HG02763 (cell line): ENCODE data around the gene GOLM1.
"Not testable (repeated sequence)": the region's sequence is repeated elsewhere in the genome, so short reads cannot be mapped to it uniquely, and the experiment has no call there.

Experiments
- ATAC-seq: cut with Tn5 transposase; IDR thresholded peaks from one replicate; pipeline ENCODE4 v1.9.1; 2021; ENCODE audit warnings: mild to moderate bottlenecking, moderate library complexity; ENCODE audit not compliant: unreplicated experiment

GOLM1 gene, protein sequence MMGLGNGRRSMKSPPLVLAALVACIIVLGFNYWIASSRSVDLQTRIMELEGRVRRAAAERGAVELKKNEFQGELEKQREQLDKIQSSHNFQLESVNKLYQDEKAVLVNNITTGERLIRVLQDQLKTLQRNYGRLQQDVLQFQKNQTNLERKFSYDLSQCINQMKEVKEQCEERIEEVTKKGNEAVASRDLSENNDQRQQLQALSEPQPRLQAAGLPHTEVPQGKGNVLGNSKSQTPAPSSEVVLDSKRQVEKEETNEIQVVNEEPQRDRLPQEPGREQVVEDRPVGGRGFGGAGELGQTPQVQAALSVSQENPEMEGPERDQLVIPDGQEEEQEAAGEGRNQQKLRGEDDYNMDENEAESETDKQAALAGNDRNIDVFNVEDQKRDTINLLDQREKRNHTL

DNA sequence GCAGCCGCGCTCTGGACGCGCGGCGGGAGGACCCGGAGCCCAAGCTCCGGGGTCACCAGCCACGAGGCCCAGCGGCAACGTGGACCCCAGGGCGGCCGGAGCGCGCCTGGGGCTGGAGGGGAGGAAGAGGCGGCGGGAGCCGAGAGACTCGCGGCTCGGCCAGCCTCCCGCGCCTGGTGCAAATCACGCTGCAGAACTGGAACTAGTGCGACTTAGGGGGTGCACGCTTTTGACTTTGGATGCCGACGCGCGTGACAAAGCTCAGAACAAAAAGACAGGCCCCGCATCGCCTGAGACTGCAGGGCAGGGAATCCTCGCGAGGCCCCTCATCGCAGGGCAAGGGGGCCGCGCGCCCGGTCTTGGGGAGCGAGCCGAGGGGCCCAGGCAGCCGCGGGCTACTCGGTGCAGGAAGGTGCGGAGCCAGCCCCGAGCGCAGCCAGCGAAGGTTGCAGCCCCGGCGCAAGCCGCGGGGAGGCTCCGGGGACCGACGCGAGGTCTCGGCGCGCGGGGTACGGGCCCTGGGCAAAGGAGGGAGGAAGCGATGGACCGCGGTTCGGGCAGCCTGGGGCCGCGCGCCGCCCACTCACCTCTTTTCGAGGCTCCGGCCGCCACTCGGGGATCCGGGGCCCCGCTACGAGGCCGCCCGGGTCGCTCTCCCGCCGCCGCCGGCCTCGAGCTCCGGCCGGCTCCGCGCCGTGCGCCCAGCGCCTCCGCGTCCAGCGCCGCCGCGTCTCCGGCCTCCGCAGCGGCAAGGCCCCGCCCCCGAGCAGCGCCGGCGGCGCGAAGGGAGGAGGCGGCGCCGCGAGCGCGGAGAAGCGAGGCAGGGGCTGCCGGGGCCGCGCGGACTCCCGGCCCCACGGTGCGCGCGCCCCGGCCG, at the start of gene GOLM1:
Gene GOLM1 (minus strand): TSS at position 735 of the 877 bp plus-strand sequence. CDS start 20,238 bp downstream, outside the sequence.
- peak; percentile 73 for ATAC-seq

DNA sequence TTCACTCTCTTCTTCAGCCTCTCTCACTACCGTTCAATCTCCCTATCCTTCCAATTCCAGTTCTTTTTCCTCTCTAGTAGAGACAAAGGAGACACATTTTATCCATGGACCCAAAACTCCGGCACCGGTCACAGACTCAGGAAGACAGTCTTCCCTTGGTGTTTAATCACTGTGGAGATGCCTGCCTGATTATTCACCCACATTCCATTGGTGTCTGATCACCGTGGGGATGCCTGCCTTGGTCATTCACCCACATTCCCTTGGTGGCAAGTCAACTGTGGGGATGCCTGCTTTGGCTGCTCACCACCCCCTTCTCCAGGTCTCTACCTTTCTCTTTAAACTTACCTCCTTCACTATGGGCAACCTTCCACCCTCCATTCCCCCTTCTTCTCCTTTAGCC, 47.3 kb upstream of the GOLM1 start:
- not testable (repeated sequence) for ATAC-seq

DNA sequence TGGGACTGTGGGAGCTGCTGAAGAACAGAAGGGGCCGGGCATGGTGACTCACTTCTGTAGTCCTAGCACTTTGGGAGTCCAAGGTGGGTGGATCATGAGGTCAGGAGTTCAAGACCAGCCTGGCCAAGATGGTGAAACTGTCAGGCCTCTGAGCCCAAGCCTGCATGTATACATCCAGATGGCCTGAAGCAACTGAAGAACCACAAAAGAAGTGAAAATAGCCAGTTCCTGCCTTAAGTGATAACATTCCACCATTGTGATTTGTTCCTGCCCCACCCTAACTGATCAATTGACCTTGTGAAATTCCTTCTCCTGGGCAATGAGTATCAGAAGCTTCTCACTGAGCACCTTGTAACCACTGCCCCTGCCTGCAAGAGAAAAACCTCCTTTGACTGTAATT, 46.6 kb upstream of the GOLM1 start:
- ATAC-seq: not testable (repeated sequence)

DNA sequence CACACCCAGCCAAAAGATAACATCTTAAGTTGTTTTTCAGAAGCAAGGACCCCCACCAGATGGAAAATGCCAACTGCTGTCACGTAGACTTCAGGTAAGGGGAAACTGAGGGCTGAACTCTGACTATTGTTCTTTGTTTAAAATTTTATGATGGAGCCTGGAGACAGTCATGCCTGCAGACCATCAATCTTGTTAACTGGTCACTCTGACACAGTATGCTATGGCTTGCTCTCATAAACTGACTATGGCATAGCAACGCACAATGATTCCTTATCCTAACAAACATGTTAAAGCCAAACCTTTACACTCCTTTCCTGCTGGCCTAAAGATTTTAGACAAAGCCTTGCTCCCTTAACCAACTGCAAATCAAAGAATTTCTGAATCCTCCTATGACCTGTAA, 43.6 kb upstream of the GOLM1 start:
- ATAC-seq: no peak

DNA sequence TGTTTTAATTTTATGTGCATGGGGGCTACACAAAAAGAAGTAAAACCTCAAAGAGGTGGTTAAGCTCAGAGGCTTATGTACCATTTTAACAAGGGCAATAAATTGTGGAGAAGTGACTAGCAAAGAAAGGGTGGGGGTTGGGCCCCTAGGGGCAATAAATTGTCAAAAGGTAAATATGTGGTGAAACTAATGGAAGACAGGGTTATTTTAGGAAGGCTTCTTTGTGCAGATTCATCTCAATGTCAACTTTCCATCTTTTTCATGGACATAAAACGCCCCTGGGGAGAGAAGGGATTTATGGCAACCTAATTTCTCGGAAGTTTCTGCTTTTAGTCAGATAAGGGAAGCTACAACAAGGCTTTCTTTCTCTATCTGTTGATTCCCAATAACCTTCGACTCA, 42.5 kb upstream of the GOLM1 start:
- no peak for ATAC-seq

DNA sequence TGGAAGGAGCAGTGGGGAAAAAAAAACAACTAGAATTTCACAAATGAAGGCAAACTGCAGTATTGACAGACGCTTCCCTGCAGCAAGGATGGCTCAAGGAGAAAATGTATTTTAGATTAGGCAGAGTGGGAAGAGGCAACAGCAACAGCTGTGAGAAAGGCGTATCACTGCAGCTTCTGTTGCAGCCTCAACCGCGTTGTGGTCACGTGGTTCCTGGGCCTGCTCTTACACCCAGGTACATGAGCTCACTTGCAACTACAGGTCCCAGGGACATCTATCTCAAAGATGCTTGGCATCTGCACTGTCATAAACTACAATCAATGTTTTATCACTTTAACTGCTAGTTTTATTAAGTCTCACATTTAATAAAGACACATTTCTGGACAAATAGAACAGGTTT, 36.0 kb upstream of the GOLM1 start:
- no peak for ATAC-seq

DNA sequence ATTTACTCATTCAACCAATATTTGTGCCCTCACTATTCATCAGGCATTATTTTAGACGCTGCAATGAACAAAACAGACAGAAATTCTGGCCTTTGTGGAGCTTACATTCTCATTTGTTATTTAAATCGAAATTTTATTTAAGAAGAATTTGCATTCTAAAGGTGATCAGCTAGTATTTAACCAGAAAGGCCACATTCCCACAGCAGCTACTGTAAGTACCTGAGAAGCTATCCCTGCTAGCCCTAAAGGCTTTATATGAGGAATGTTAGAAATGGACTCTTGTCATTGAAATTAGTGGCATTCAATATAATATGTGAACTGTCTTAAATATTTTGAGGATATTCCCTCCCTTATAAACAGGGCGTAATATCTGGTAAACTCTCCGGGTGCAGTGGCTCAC, 35.0 kb upstream of the GOLM1 start:
- no peak for ATAC-seq

DNA sequence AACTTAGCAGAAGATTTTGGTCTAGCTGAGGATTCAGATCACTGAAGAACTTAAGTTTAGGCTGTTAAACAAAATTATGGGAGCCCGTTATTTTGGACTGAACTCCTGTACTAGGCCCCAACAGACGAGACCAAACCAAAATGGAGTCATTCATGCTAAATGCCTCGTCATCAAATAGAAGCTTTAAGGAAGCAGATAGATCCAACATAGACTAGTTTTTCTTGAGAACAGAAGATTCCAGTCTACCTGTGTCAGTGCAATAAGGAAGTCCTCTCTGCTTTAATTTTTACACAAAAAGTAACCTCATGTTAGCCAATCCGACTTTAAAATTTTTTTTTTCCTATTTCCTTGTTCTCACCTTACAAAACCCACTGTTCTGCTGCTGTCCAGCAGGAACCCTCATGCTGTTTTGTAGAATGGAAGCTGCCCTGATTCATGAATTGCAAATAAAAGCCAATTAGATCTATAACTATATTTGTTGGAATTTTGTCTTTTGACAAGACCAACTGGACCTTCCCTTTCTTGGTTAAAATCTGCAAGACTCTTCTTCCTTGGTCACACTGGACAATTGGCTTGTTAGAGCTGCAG, 29.0 kb upstream of the GOLM1 start:
- ATAC-seq: no peak

DNA sequence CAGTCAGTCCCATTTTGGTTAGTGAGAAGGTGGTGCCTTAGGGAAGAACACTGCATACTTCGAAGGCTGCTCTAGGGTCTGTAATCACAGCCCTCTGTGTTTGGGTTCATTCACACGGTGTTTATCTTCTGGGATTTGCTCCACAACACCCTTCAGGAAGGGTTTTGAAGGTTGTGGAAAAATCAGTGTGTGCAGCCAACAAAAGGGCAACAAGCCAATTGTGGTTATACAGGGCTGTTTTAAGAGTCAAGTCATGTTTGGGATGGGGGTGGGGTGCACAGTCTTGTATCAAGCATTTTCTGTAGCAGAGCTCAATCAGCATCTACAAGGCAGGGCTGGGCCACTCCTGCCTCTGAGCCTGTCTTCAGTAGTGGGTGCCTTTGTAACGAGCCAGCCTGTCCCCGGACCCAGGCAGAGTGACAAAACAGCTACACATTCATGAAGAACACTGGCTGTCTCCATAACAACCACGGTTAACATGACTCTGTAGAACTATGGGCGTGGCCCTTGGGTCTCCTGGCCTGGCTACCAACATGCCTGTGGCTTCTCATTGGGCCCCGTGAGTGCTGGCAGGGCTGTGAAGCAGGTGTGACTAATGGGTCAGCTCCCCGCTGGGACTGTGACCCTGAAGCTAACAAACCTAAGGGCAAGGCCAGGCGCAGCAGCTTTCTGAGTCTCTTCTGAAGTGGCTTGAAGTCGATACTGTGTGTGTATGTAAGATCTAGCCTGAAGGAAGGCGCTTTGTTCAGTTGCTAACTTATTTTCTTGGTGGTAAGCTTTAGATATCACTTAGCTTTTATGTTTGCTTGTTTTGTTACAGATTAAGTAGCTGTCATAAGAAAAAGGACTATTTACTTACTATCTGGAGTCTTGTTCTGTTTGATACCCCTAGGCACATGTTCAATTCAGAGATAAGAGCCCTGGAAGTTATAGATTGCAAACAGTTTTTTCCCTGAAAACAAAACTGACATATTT, 27.9 kb upstream of the GOLM1 start:
- no peak for ATAC-seq

DNA sequence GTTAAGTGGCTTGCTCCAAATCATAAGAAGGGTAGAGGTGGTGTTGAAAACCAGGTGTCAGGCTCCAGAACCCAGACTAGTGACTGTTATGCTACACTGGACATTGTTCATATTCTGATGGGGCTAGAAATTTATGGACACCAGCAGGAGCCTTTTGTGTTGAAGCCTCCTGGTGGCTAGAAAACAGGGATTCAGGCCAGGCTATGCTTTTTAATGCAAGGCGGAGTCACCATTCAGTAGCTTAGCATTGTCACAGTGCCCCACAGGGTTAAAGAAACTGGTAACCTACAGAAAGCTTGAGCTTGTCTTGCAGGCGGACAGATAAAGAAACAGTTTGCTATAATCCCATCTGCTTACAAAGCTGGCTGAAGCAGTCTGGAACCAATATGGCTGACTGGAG, 23.0 kb upstream of the GOLM1 start:
- ATAC-seq: no peak

DNA sequence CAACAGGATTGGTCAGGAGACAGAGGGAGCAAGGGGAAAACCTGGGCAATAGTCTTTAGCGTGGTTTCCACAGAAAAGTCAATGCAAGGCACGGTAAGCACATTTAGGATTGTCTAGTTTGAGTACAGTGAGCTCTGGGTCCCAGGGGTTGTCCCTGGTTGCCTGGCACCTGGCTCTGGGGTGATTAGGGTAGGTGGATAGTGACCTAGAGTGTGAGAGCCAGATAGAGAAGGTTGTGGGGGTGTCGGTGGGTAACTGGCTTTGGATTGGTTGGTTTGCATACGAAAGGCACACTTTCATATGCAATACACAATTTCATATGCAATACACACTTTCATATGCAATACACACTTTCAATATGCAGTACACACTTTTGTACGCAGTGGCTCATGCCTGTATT, 20.1 kb upstream of the GOLM1 start:
- no peak for ATAC-seq

DNA sequence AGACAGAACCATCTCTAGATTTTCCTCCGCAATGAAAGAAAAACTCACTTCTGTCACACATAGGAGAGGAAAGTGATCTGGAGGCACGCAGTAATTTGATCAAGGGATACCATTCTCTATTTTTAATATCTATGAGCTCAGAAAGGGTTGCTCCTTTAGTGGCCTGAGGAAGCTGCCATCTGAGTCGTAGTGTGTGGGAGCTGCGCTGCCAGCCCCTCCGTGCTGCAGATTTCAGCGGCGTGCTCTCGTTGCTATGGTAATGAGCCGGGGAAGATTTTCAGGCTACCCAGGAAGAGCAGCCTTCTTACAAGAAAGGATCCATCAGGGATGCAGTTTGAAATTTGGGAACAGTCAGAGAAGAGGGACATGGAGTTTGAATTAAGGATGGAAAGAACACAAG, 17.1 kb upstream of the GOLM1 start:
- ATAC-seq: no peak

DNA sequence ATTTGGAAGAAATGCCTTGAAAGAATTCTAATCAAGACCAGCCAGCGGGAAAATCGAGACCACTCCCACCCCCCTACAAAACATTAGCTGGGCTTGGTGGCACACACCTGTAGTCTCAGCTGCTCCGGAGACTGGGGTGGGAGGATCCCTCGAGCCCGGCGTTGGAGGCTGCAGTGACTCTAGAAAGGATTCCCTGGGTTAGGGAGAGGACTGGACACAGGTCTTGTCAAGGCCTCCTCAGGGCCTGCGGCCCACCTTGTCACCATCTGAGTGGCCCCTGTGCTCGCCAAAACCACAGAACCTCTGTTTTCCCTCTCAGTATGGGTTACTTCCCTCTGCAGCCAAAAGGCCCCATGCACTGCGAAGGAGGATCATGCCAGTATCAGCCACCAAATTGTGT, 16.5 kb upstream of the GOLM1 start:
- ATAC-seq: no peak

DNA sequence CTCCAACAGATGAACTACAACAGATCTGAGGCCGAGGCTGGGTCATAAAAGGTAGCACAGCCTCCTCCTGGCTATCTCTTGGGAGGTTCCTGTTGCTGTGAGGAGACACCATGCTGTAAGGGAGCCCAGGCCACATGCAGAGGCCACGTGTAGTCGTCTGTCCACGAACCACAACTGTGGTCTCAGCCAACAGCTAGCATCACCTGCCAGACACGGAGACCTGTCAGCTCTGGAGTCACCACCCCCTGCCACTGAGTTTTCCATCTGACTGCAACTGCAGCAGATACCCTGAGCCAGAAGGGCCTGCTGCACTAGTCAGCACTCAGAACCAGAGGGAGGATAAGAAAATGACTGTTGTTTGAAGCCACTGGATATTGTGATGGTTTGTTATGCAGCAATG, 12.7 kb upstream of the GOLM1 start:
- no peak for ATAC-seq

DNA sequence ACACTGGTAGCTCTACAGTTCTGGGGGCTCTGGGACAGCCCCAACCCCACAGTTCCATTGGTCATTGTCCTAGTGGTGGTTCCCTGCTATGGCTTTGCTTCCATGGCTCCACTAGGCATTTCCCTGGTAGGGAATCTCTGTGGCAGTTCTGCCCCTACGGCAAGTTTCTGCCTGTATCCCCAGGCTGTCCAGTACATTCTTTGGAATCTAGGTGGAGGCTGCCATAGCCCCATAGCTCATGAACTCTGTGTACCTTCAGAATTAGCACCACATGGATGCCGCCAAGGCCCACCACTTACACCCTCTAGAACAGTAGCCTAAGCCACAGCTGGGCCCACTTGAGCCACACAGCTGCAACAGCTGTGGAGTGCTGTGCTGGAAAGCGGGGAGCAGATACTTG, 3.3 kb upstream of the GOLM1 start:
- ATAC-seq: no peak

DNA sequence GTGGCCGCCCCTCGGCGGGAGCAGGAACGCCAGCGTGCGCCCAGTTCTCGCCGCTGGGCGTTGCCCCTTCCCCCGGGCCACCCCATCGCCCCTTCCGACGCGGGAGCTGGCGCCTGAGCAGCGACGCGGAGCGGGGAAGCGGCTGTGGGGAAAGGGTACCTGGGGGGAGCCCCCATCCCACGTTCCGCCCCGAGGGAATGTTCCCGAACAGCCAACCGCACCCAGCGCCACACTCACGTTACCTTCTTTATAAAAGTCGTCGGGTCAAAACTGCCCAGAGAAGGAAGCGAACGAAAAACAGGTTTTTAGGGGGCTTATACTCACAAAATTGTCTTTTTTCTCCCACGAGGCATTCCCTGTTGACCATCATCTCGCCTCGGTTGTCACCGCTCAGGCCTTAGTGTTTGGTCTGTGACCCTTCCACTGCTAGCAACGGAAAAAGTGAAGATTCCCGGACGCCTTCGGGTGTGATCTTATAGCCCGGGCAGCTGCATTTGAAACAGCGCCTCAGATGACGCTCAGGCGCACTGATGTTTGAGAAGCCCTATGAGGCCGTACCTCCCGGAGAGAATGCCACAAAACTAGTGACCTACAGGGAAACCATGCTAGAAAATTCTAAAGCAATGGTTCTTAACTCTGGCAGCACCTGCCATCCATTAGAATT, 475 bp upstream of the GOLM1 start:
- no peak for ATAC-seq

DNA sequence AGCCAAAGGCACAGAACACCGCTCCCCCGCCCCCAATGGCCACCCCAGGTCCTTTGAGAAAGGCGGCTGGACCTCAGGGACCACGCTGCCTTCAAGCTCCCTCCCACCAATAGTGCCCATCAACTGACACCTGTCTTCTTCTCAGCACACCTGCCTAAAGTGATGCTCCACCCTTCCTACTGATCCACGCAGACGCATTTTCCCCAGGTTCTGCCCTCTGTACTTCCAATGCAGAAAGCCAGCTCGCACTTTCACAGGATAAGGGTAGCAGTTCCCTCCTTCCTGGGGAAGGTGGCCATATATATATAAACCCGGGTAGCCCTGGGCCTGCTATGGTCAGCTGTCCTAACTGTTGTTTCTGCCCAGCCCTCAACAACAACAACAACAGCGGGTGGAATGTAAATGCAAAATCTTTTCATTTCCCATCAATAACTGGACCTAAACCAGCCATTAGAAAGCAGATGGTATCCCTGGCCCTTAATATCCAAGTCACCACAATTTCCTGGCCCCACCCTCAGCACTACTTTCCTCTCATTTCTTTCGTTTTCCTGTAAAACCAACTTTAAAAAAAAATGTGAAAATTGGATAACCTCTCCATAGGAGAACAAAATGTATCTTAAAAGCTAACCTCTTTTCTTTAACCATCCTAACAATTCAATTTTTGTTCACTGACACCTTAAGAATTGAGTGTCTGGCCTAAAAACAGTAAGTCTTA, 1.7 kb downstream of the GOLM1 start:
- ATAC-seq: no peak

DNA sequence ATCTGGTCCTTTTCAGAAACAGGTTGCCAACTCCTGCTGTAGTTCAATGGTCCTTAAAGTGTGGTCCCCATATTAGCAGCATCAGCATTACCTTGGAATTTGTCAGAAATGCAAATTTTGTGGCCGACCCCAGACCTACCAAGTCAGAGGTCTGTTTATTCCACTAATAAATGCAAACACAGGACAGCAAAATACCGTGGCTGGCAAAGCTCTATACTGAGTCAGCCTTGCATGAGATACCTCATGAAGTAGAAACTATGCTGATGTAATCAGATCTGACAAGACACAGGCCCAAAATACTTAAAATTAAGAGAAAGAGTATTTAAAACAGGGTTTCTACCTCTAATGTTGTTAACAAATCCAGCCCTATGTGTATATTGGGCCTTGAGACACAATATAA, 3.0 kb downstream of the GOLM1 start:
- no peak for ATAC-seq

DNA sequence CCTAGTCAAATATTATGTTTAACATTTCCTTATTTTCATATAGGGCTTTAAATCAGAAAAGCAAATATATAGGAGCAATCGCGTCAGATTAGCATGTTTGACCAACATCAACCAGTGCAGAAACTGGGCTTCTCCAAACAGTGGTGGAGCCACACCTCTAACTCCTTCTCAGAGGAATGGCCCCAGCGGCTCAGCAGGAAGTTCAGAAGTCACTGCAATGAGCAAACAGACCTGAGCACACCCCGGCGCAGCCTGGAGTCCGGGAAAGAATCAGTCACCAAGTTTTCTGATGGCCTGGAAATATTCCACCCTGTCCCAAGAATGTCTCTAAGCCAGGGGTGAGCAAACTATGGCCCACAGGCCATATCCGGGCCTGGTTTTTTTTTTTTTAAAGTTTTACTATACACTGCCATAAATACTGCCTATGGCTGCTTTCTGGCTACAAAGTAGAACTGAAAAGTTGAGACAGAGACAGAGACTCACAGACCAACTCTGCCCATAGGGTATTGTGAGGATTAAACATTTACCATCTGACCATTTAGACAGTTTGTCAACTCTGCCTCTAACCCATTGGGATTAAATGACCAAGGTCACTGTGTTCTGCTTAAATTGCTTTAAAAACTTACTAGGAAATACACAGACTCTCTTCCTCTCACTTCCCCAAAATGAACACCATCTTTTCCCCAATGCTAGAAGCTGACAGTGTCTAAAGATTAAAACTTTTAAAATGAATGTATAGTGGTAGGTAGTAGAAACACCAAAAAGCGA, 5.4 kb downstream of the GOLM1 start:
- no peak for ATAC-seq
